Activated T-cell treated with anti-CD3 and anti-CD28 coated beads for 1 hour (primary cell): Measurements from ENCODE around the gene STPG1.

ENCODE experiments used
- DNase-seq: peaks from one replicate; pipeline ENCODE4 v3.0.0-alpha.2; 2020; ENCODE audit warnings: low read depth

The STPG1 gene

DNA sequence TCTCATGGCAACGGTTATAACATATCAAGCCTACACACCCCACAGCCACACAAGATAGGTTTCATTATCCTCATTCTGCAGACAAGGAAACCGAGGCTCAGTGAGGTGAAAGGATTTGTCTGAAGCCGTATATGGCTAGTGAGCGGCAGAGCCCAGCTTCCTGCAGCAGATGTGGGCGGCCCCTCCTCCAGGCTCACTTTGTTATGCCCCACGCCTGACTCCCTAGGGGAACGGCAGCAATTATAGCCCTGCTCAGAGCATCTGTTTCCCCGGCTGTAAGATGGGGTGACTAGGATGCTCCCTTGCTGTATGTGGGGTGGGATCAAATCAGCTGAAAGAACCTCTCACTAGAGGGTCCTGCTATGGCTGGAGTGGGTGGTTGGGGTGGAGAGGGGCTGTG is 72.3 kb downstream of the STPG1 start:
- DNase-seq = no peak

DNA sequence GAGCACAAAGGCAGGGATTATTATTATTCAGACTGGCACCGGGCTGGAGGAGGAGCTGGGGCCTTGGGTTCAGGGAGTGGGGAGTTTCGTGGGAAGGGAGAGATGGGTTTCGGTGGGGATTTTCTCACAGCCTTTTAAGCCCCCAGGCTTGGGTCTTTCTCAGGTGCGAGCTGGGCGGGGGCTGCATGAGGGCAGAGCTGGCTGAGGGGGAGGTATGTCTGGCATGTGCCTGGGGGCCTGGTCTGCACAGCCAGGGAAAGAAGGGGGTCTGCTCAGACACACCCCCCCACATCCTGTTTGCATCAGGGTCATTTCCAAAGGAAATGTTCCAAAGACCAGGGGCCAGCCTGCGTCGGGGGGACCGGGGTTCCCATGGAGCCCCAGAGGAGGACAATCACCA is 72.8 kb downstream of the STPG1 start:
- no peak for DNase-seq

DNA sequence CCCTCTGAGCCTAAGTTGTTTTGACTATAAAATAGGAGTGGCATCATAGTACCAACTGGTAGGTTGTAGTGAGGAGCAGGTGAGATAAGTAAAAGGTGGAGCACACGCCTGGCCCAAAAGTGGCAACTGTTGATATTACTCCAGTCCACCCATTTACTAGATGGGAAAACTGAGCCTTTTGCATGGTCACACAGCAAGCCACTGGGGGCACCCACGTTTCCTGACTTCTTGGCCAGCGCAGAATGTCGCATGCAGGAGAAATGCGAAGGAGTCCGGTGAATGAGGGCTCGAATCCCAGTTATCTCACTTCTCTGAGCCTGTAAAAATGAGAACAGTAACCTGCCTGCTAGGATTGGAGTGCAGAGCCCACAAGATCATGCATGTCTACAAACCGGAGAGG is 73.6 kb downstream of the STPG1 start:
- DNase-seq = no peak

DNA sequence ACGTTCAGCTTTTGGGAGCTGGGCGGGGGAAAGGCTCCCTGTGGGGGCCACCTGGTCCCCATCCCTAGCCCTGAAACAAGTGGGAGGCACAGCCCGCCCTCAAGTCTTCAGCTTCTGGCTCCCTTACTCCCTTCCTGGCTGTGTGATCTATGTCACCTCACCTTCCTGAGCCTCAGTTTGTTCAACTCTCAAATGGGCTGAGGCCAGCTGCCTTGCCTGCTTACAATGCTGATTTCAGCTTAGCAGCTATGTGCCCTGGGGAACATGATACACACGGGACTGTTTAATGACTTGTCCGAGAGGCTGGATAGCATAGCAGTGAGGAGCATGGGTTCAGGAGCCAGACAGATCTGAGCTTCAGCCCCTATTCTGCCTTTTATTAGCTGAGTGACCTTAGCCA is 75.1 kb downstream of the STPG1 start:
- DNase-seq = no peak

DNA sequence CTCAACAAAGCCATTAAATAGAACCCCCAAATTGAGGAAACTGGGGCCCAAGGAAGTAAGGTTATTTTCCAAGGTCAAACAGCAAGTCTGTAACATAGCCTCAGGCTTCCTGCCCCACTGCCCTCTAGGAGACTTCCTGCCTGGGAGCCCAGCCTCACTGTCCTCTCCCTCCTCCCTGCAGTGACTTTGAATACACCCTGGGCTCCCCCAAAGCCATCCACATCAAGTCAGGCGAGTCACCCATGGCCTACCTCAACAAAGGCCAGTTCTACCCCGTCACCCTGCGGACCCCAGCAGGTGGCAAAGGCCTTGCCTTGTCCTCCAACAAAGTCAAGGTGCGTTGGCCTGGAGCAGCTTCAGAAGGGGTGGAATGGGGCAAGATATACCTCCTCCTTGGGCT is 76.1 kb downstream of the STPG1 start:
- no peak for DNase-seq

DNA sequence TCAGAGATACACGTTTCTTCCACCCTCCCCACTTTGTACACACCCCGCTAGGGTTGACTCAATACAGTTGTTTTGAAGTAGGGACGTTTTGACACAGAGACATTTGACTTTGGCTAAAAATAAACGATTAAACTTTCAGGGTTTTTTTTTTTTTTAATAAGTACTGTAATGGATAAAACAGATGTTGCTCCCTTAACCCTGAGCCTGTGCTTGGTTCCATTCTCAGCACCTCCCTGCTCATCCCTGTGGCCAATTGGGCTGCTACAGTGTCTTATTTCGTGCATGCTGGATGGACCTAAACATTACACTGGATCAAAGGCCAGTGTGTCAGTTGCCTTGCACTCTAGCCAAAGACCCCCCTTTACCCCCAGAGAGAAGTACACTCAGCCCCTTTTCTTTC is 77.5 kb downstream of the STPG1 start:
- DNase-seq = no peak

DNA sequence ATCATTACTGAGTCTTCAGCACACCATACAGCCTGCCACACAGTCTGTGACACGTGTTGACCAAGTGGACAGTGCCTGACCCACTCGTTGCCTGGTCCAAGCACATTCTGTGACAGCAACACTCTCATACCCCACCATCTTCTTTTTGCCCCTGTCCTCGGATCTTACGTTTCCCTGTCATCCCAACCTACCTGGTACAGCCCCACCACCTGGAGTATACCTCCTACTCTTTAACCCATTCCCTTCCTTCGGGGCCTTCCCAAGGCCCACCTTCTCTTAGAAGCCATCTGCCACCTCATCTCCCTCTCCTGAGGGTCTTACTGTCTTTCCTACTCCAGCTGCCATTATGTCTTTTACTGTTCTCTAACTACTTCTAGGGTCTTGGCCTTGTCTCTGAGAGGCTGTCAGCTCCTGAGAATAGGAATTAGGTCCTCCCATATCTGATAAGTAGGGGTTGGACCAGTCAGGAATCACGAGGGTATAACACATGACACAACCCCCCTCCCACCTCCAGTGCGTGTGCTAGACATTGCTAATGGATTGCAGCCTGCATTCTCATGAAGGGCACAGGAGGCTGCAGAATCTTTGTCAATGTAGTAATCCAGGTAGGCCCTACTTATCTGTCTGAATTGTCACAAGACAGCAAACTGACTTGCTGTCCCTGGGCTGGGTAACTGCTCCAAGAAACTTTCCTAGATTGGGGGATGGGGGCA is 81.5 kb downstream of the STPG1 start:
- no peak for DNase-seq

DNA sequence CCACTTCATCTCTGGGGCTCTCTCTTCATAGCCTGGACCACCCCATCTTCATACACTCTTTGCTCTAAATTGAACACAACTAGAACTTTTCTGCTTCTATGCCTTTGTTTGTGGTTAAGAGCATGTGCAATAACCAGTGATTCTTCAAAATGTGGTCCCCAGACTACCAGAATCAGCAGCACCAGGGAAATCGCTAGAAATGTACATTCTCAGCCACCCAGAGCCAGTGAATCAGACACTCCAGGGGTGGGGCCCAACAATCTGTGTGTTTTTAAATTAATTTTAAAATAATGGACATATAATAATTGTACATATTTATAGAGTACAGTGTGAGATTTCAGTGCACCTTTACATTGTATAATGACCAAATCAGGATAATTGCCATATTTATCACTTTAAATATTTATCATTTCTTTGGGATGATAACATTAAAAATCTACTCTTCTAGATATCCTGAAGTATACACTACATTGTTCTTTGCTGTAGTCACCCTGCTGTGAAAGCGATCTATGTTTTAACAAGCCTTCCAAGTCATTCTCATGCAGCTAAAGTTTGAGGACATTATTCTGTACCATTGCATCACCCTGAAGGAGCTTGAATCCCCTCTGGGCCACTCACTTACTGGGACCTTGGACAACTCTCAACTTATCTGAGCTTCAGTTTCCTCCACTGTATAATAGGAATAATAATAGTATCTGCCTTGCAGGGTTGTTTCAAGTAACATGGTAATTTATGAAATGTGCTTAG is 83.6 kb downstream of the STPG1 start:
- no peak for DNase-seq

DNA sequence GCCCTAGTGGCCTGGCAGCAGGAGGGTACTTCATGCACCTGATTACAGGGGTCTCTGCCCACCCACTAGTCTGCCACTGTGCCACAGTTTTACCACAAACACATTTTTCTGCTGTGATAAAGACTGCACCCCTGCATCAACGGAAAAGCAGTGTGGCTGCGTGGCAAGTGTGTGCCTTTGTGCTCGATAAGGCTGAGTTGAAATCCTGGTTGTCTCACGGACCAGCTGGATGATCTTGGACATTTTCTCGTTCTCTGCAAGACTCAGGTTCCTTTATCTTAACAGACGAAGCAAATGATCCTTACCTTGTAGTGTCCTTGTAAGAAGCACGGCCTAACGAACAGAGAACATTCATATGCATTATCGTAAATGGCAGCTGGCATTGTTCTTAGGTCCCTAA is 84.3 kb downstream of the STPG1 start:
- DNase-seq = no peak

DNA sequence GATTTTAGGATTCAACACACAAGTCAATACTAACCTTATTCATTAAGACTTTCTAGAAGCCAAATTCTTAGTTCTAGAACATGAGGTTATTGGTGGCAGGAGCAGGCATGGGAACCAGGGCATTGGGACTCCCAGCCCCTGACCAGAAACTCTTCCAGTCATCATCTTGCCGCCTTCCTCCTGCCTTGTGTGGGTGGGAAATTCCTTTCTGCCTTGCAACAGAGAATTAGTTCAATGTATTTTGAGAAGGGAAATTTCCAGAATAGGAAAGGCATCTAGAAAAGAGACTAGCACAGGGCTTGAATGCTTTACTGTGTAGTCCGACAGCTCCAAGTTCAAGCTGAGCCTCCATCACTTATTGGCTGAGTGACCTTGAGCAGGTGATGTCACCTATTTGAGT is 85.7 kb downstream of the STPG1 start:
- no peak for DNase-seq

DNA sequence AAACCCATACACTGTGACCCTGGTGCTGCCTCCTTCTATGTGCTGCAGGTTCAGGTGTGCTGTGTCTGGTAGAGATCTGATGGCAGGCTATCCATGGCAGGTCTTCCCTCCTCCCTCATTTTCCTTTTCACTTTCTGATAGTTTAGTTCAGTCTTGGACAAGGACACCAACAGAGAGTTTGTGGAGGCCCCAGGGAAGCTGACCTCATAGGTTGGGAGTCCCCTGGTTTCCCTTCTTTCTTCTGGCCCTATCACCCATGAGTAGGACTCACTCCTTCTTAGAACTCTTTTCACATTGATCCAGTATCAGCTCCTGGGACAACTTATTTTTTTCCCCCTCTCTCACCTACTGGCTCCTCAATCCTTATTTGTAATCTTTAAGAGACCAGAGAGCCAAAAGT is 86.1 kb downstream of the STPG1 start:
- DNase-seq = no peak

DNA sequence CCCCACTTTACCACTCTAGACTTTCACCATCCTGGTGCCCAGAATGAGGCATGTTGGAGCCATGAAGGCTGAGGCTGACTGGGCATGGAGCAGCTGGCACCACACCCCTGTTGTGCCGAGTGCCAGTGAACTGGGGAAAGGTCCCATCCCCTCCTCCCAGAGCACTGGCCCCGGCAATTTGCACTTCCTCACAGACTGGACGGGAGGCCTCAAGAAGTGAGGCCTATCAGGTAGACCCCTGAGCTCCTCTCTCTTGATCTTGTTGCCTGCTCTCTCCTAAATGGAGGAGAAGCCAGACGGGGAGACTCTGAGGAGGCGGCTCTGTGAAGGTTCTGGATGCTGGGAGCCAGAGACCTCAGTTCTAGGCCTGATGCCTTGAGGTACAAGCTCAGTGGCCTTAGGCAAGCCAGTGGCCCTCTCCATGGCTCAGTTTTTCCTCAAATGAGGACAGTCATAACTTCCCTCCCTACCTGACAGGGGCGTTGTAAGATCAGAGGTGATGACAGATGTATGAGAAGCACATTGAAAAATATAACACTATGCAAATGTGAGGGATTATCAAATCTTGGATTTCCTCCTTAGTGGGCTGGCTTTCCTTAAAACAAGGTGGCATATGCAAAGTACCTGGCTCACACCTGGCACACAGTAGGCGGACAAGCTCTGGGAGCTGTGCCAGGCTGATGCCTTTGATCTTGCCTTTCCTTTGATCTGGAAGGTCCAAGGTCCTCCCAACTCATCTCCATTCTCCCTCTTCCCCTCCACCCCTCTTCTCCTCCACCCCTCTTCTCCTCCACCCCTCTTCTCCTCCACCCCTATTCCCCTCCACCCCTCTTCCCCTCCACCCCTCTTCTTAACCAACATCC is 87.8 kb downstream of the STPG1 start:
- no peak for DNase-seq

DNA sequence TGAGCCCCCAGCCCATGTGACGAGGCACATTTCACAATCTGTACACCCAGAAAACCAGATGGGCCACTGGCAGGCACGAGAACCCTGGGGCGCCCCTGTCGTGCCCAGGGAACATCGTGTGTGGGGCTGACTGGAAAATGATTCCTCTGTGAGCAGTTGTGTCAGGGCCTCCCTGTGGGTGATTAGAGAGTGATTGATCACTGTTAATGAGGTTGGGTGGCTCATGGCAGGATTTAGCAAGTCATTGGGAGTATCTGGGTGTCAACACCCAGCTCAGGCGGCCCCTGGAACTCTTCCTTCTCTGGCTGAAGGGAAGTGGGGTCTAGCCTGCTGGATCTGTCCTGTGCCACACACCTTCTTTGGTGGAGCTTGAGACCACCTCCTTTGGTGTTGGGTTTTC is 88.7 kb downstream of the STPG1 start:
- DNase-seq = no peak

DNA sequence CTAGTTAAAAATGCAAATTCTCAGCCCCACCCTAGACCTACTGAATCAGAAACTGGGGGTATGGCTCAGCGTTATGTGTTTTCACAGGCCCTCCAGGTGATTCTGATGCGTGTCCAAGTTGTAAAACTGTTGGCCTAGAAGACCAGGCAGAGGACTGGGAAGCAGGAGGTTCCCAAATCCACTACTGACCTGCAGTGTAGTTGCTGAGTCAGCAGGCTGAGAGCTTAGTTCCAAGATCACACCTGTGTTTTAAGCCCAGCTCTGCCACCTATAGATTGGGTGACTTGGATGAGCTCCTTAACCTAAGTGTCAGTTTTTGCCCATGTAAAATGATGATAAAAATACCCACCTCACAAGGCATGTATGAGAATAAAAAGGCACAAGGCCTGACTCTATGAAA is 90.3 kb downstream of the STPG1 start:
- DNase-seq = no peak

DNA sequence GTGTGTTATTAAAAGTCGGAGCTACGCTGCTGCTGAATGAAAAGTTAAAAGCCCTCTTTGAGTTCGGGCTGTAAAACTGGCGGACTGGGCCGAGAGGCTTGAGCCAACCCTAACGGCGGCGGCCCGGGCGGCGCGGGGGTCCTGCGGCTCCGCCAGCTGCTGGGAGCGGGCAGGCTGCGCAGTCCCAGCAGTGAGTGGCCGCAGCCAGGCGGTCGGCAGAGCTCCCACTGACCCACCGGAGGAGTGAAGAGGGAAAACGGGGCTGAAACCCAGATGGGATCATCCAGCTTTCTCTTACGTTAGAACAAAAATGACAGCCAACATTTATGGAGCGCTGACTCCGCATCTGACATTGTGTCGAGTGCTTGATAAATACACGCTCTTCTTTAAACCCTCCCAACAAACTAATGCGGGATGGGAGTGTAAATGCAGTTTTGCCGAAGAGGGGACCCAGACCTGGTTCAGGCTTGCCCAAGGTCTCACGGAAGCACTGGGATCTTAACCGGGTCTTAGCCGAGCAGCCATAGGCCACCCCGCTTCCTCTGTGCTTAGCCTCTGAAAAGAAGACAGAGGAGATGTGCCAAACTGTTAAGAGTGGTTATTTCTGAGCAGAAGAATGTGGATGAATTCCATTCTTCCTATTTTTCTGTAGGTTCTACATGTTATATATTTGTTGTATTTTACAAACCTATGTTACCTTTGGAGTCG is 91.0 kb downstream of the STPG1 start:
- no peak for DNase-seq

DNA sequence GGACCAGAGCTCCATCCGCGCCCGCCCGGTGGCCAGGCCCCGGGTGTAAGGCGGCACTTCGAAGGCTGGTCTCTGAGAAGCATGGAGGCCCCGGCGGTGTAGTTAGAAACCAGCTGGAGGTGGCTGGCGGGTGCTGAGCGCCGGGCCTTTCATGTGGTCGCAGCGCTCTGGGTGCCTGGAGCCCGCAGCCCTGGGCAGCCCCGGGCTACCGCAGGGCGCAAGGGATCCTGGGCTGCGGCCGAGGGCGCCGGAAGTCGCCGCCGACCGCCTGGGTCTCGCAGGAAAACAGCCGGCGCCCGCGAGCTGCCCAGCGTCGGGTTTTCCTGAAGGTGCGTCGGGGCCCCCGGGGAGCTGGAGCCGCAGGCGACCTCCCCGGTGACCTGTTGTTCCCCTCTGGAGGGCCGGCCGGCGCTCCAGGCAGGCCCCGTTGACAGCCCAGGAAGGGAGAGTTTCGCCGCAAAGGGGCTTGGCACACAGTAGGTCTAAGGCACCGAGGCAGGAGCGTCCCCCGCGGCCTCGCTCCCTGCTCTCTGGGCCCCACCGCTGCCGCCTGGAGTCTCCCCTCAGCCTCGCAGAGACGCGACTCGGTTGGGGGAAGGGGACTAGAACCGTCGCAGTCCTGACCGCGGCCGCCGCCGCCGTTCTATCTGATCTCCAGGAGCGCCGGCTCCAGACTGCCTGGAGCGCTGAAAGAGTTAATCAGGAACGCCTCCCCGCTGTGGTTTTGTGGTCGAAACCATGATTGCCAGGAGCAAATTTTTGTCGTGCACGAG is 91.7 kb downstream of the STPG1 start:
- peak; percentile 30 for DNase-seq

DNA sequence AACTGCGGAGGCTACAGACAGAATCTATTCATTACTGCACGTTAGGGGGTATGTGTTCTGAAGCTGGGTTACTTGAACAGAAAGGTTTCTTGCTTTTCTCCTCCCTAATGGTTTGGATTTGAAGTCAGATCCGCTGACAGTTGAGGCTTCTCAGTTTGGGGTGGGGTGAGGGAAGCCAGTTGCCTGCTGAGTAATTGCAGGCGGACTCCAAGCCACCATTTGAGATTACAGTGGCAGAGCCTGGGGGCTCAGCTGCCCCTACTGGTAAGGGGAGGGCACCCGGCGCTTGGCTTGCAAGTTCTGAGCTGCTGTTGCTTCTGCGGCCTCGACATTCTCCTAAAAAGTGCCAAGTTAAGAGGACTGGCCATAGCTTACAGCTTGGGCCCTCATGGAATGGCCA is 92.5 kb downstream of the STPG1 start:
- no peak for DNase-seq

DNA sequence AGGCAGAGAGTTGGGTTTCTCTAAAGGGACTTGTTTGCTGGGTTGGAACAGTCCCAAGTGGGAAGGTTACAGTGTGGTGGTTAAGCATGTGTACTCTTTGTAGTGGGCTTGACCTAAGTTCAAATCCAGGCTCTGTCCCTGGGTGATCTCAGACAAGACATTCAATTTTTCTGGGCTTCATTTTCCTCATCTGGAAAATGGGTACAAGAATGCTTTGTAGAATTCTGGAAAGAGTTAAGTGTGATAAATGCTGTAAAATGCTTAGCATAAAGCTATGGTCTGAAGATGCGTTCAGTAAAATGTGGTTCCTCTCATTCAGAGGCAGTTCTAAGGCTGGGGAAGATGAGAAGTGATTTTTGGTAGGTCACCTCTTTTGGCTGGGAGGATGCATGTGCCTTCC is 93.6 kb downstream of the STPG1 start:
- no peak for DNase-seq

DNA sequence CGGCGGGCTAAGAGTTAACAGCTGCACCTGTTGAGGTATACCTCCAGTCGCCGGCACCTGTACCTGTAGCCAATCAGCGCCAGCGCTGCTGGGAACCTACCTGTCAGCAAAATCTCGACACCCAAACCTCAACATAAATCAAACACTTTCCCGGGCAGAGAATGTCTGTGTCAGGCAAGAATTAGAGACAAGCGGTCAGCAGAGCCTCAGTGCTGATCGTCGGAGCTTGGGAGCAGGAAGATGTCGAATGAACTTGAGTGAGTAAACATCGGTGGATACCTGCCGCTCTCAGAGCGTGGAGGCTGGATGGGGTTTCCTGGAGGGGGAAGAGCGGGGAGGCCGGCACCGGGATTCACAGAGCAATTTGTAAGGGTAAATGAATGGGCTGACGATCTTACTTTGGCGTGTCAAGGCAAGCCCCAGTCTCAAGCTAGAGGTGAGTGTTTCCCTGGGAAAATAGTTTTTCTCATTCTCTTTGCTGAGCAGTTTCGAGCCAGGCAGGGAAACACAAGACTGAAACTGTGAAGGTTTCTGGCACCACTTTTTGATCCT is 94.2 kb downstream of the STPG1 start, which contains the start of gene GRHL3:
Gene GRHL3 (plus strand): TSS at position 46 of the 552 bp plus-strand sequence. CDS start 195 bp downstream, at position 241.
- peak; percentile 6 for DNase-seq

DNA sequence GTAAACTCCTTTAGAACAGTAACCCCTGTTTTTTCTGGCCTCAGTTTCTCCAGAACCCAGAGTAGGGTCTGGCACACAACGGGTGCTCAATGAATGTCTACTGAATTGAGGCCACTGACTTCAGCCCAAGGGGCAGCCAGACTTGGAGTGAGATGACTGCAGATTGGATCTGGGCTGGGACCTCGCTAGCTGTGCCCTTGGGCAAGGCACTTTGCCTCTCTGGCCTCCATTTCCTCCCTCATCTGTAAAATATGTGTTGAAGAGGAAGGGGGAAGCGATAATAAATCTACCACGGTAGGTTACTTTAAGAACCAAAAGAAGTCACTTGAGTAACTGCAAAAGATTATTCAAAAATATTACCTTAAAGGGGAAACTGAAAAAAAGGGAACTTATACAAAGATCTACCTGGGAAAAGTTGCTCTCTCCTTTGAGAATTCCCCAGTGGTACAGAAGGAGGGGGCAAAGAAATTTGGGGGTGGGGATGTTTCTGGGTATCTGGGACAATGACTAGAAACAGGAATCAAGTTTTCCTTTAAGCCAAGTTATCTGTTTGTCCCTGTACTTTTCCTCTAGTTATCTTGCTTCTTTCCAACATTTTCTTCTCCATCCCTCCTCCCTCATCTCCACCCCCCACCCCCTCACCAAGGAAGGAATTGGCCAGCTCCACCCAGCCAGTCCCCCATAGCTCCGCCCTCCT is 94.8 kb downstream of the STPG1 start:
- no peak for DNase-seq
